ENCODE results near the gene OR5B3. TPM values are rescaled to one million over a fixed set of nuclear protein-coding genes. Genes with fewer than 3 reads are reported as not detected.

Gene OR5B3
- total RNA-seq, 2 donors from 2014 or later: not detected

- 29 to 45% methylated on average over 1 of the region's 1 CpG for WGBS, 2 experiments (ENCODE audit: insufficient coverage in 1 of 2, insufficient read length in 1 of 2)
- no peaks in the 10 kb centered on the region for H3K27me3 ChIP-seq (ENCODE audit: control insufficient read depth, insufficient read depth, low read length, poor library complexity, severe bottlenecking)
- no peak for DNase-seq
- no peak for TF ChIP-seq CTCF (conservative IDR thresholded peaks at IDR 0.05)
- Mint-ChIP-seq H3K4me3 (no peak overlapping the region), H3K36me3 (ENCODE audit: low read depth) (no peaks in the 10 kb centered on the region), H3K27me3 (ENCODE audit: insufficient read depth) (no peaks in the 10 kb centered on the region), H3K9me3 (peaks cover 5% of the 10 kb centered on the region), H3K27ac (no peak overlapping the region), H3K4me1 (no peaks in the 10 kb centered on the region)
- H3K9ac ChIP-seq (ENCODE audit: extremely low read depth, low read length, poor library complexity, severe bottlenecking): no peak overlapping the region
- no peaks in the 10 kb centered on the region for H3K4me1 ChIP-seq (ENCODE audit: control insufficient read depth, insufficient read depth, low read length)
- H3K36me3 ChIP-seq (ENCODE audit: control insufficient read depth, insufficient read depth, low read length): no peaks in the 10 kb centered on the region
- no peak overlapping the region for H3K27ac ChIP-seq (ENCODE audit: low read depth, low read length)
- peaks cover 20% of the 10 kb centered on the region for H3K9me3 ChIP-seq (ENCODE audit: control insufficient read depth, low read length)
- no peak overlapping the region for H3K4me3 ChIP-seq (ENCODE audit: low read length)
Measured at GRCh38 chr11:58392746-58393145, 13.9 kb downstream of the OR5B3 start.

- no peaks in the 10 kb centered on the region for H3K27me3 ChIP-seq (ENCODE audit: control insufficient read depth, insufficient read depth, low read length, poor library complexity, severe bottlenecking)
- H3K4me3 Mint-ChIP-seq: no peak overlapping the region
- H3K36me3 ChIP-seq (ENCODE audit: control insufficient read depth, insufficient read depth, low read length): no peaks in the 10 kb centered on the region
- H3K27me3 Mint-ChIP-seq (ENCODE audit: insufficient read depth): no peaks in the 10 kb centered on the region
- no peaks in the 10 kb centered on the region for H3K4me1 Mint-ChIP-seq
- 93% methylated on average over 1 of the region's 1 CpG; no CpG with 5 or more reads in 1 of the 2 experiments for WGBS, 2 experiments (ENCODE audit: insufficient coverage in 1 of 2, insufficient read length in 1 of 2)
- H3K4me1 ChIP-seq (ENCODE audit: control insufficient read depth, insufficient read depth, low read length): no peaks in the 10 kb centered on the region
- H3K9ac ChIP-seq (ENCODE audit: extremely low read depth, low read length, poor library complexity, severe bottlenecking): no peak overlapping the region
- H3K27ac ChIP-seq (ENCODE audit: low read depth, low read length): no peak overlapping the region
- H3K36me3 Mint-ChIP-seq (ENCODE audit: low read depth): no peaks in the 10 kb centered on the region
- no peak overlapping the region for H3K4me3 ChIP-seq (ENCODE audit: low read length)
- TF ChIP-seq CTCF (conservative IDR thresholded peaks at IDR 0.05): no peak
- H3K9me3 ChIP-seq (ENCODE audit: control insufficient read depth, low read length): peaks cover 20% of the 10 kb centered on the region
- DNase-seq: no peak
- H3K9me3 Mint-ChIP-seq: peaks cover 5% of the 10 kb centered on the region
- H3K27ac Mint-ChIP-seq: no peak overlapping the region
Measured at GRCh38 chr11:58391879-58392278, 14.8 kb downstream of the OR5B3 start.

- no peaks in the 10 kb centered on the region for H3K27me3 Mint-ChIP-seq (ENCODE audit: insufficient read depth)
- Histone ChIP-seq H3K27ac (ENCODE audit: low read depth, low read length) (no peak overlapping the region), H3K9ac (ENCODE audit: extremely low read depth, low read length, poor library complexity, severe bottlenecking) (no peak overlapping the region), H3K36me3 (ENCODE audit: control insufficient read depth, insufficient read depth, low read length) (no peaks in the 10 kb centered on the region), H3K27me3 (ENCODE audit: control insufficient read depth, insufficient read depth, low read length, poor library complexity, severe bottlenecking) (no peaks in the 10 kb centered on the region), H3K9me3 (ENCODE audit: control insufficient read depth, low read length) (peaks cover 20% of the 10 kb centered on the region), H3K4me3 (ENCODE audit: low read length) (no peak overlapping the region), H3K4me1 (ENCODE audit: control insufficient read depth, insufficient read depth, low read length) (no peaks in the 10 kb centered on the region)
- TF ChIP-seq CTCF (conservative IDR thresholded peaks at IDR 0.05): no peak
- H3K27ac Mint-ChIP-seq: no peak overlapping the region
- 82 to 92% methylated on average over 10 to 18 of the region's 18 CpGs for WGBS, 2 experiments (ENCODE audit: insufficient coverage in 1 of 2, insufficient read length in 1 of 2)
- H3K36me3 Mint-ChIP-seq (ENCODE audit: low read depth): no peaks in the 10 kb centered on the region
- peaks cover 7% of the 10 kb centered on the region for H3K9me3 Mint-ChIP-seq
- no peak for DNase-seq
- H3K4me1 Mint-ChIP-seq: no peaks in the 10 kb centered on the region
- H3K4me3 Mint-ChIP-seq: no peak overlapping the region
Measured at GRCh38 chr11:58390551-58391063, 16.1 kb downstream of the OR5B3 start.

All from endodermal cell (in vitro differentiated cells).